Osteoblast (primary cell): ENCODE data around the gene SLC17A7. TPM values are rescaled to one million over a fixed set of nuclear protein-coding genes. Genes with fewer than 3 reads are reported as not detected.

Experiments
- DNase-seq: peaks from one replicate; pipeline ENCODE4 v3.0.0; 2011; ENCODE audit warnings: low spot score, mixed read lengths; ENCODE audit not compliant: insufficient read length; ENCODE audit errors: missing footprints
- H2AFZ ChIP-seq: 2 replicates; pipeline ENCODE4 v1.6.0; 2011; ENCODE audit warnings: mild to moderate bottlenecking, low read length
- H3K27ac ChIP-seq: 2 replicates; pipeline ENCODE4 v1.5.1; 2011; ENCODE audit warnings: mild to moderate bottlenecking, low read depth, low read length, moderate library complexity
- H3K27me3 ChIP-seq: 2 replicates; pipeline ENCODE4 v1.6.0; 2012; ENCODE audit warnings: mild to moderate bottlenecking, control low read depth, inconsistent platforms, low read length, moderate library complexity; ENCODE audit not compliant: insufficient read depth
- H3K36me3 ChIP-seq: 2 replicates; pipeline ENCODE4 v1.5.1; 2011; ENCODE audit warnings: mild to moderate bottlenecking, low read length, control low read depth, moderate library complexity; ENCODE audit not compliant: insufficient read depth
- H3K4me1 ChIP-seq: 2 replicates; pipeline ENCODE4 v1.5.1; 2011; ENCODE audit warnings: mild to moderate bottlenecking, low read length, control low read depth, moderate library complexity; ENCODE audit not compliant: insufficient read depth
- H3K4me2 ChIP-seq: 2 replicates; pipeline ENCODE4 v1.6.0; 2011; ENCODE audit warnings: mild to moderate bottlenecking, low read length; ENCODE audit not compliant: insufficient read depth
- H3K4me3 ChIP-seq: fragments of 200-600 bp; sonication (generic); 3 replicates; pipeline ENCODE4 v1.5.1; 2012; ENCODE audit warnings: mild to moderate bottlenecking, low read length, inconsistent platforms; ENCODE audit not compliant: insufficient read depth
- H3K79me2 ChIP-seq: 2 replicates; pipeline ENCODE4 v1.6.0; 2012; ENCODE audit warnings: mild to moderate bottlenecking, low read length, control low read depth, inconsistent platforms; ENCODE audit not compliant: insufficient read depth
- H3K9me3 ChIP-seq: 2 replicates; pipeline ENCODE4 v1.5.1; 2011; ENCODE audit warnings: low read depth, low read length, control low read depth
- H4K20me1 ChIP-seq: 2 replicates; pipeline ENCODE4 v1.6.0; 2012; ENCODE audit warnings: mild to moderate bottlenecking, low read length, control low read depth; ENCODE audit not compliant: insufficient read depth
- CTCF ChIP-seq: IDR thresholded peaks from 2 replicates; pipeline ENCODE4 v1.5.1; 2011; ENCODE audit warnings: mild to moderate bottlenecking, low read depth, low read length, moderate library complexity; ENCODE audit errors: extremely low read depth
- total RNA-seq: library from RNA; depleted of rRNA; stranded (reverse); fragments of >200 nt; gene quantifications from 2 replicates; pipeline ENCODE4 v1.2.3, GENCODE V29; 2012

SLC17A7 gene
- total RNA-seq, 1 donor: under 0.01 TPM

GRCh38 chr19:49422407-49423070 lies 18.8 kb downstream of the SLC17A7 start:
- peaks cover 3% of the 10 kb centered on the region for H4K20me1 ChIP-seq
- no peaks in the 10 kb centered on the region for H3K36me3 ChIP-seq
- H3K27me3 ChIP-seq: peaks cover 96% of the 10 kb centered on the region
- H3K9me3 ChIP-seq: no peaks in the 10 kb centered on the region
- peak; percentile 84 for DNase-seq
- H3K4me3 ChIP-seq: peak overlapping the region; percentile 22
- H3K79me2 ChIP-seq: no peaks in the 10 kb centered on the region
- H2AFZ ChIP-seq: no peak overlapping the region
- TF ChIP-seq CTCF: no peak
- H3K4me2 ChIP-seq: peak overlapping the region; percentile 48
- H3K4me1 ChIP-seq: no peaks in the 10 kb centered on the region
- no peak overlapping the region for H3K27ac ChIP-seq

GRCh38 chr19:49421878-49422202 lies 19.5 kb downstream of the SLC17A7 start:
- H3K27ac ChIP-seq: no peak overlapping the region
- no peak overlapping the region for H3K4me2 ChIP-seq
- H3K4me3 ChIP-seq: no peak overlapping the region
- H4K20me1 ChIP-seq: peaks cover 3% of the 10 kb centered on the region
- peaks cover 92% of the 10 kb centered on the region for H3K27me3 ChIP-seq
- no peak overlapping the region for H2AFZ ChIP-seq
- no peak for TF ChIP-seq CTCF
- H3K9me3 ChIP-seq: no peaks in the 10 kb centered on the region
- H3K4me1 ChIP-seq: no peaks in the 10 kb centered on the region
- no peaks in the 10 kb centered on the region for H3K36me3 ChIP-seq
- peak; percentile 73 for DNase-seq
- no peaks in the 10 kb centered on the region for H3K79me2 ChIP-seq

GRCh38 chr19:49421039-49421877 lies 20.1 kb downstream of the SLC17A7 start:
- H3K4me1 ChIP-seq: no peaks in the 10 kb centered on the region
- H3K27ac ChIP-seq: no peak overlapping the region
- H3K4me2 ChIP-seq: peak overlapping the region; percentile 39
- TF ChIP-seq CTCF: no peak
- H3K4me3 ChIP-seq: peak overlapping the region; percentile 20
- H2AFZ ChIP-seq: no peak overlapping the region
- peaks cover 3% of the 10 kb centered on the region for H4K20me1 ChIP-seq
- H3K79me2 ChIP-seq: no peaks in the 10 kb centered on the region
- no peaks in the 10 kb centered on the region for H3K36me3 ChIP-seq
- no peaks in the 10 kb centered on the region for H3K9me3 ChIP-seq
- DNase-seq: peak; percentile 97
- H3K27me3 ChIP-seq: peaks cover 87% of the 10 kb centered on the region

- DNase-seq: peak; percentile 23
- Histone ChIP-seq H3K4me3 (no peak overlapping the region), H3K9me3 (no peaks in the 10 kb centered on the region), H3K4me2 (no peak overlapping the region), H3K79me2 (no peaks in the 10 kb centered on the region), H3K4me1 (peaks cover 5% of the 10 kb centered on the region), H2AFZ (no peak overlapping the region), H3K36me3 (no peaks in the 10 kb centered on the region), H4K20me1 (peaks cover 3% of the 10 kb centered on the region), H3K27ac (no peak overlapping the region), H3K27me3 (peaks cover 76% of the 10 kb centered on the region)
- TF ChIP-seq CTCF: no peak
Observed at GRCh38 chr19:49420227-49420626, 21.1 kb downstream of the SLC17A7 start.
